Liver (tissue), 9 donors: ENCODE measurements around the gene LHFPL2. TPM values are rescaled to one million over a fixed set of nuclear protein-coding genes. Genes with fewer than 3 reads are reported as not detected.

Experiments
- DNase-seq: peaks from one replicate; pipeline ENCODE4 v3.0.0-alpha.2; 2017; ENCODE audit warnings: low spot score
- H3K27ac ChIP-seq, 2 donors: one replicate each; pipeline ENCODE4 v1.7.0; 2013; ENCODE audit warnings: inconsistent platforms in 2 of 2, low read length in 2 of 2, control low read depth in 1 of 2, low read depth in 1 of 2, mild to moderate bottlenecking in 1 of 2
- H3K27me3 ChIP-seq, 4 donors: one replicate each; pipeline versions ENCODE4 v1.6.1 to v1.7.0; 2013; ENCODE audit warnings: low read length in 3 of 4, inconsistent platforms in 1 of 4, mild to moderate bottlenecking in 1 of 4, moderate library complexity in 1 of 4; ENCODE audit not compliant: control insufficient read depth in 4 of 4, insufficient read depth in 4 of 4
- H3K36me3 ChIP-seq, 4 donors: one replicate each; pipeline versions ENCODE4 v1.6.1 to v1.7.0; 2013; ENCODE audit warnings: low read length in 3 of 4, mild to moderate bottlenecking in 3 of 4, low read depth in 1 of 4, moderate library complexity in 1 of 4; ENCODE audit not compliant: control insufficient read depth in 4 of 4, insufficient read depth in 3 of 4
- H3K4me1 ChIP-seq, 4 donors: one replicate each; pipeline versions ENCODE4 v1.6.1 to v1.7.0; 2013; ENCODE audit warnings: low read length in 3 of 4, mild to moderate bottlenecking in 3 of 4, moderate library complexity in 1 of 4; ENCODE audit not compliant: control insufficient read depth in 4 of 4, insufficient read depth in 4 of 4
- H3K4me3 ChIP-seq, 3 donors: one replicate each; pipeline versions ENCODE4 v1.6.1 to v1.7.0; 2013; ENCODE audit warnings: low read length in 3 of 3, control low read depth in 1 of 3, low read depth in 1 of 3, mild to moderate bottlenecking in 1 of 3
- H3K9ac ChIP-seq, 2 donors: one replicate each; pipeline ENCODE4 v1.7.0; 2013; ENCODE audit warnings: low read length in 2 of 2, mild to moderate bottlenecking in 2 of 2, moderate library complexity in 2 of 2, control low read depth in 1 of 2, low read depth in 1 of 2
- H3K9me3 ChIP-seq, 4 donors: one replicate each; pipeline versions ENCODE4 v1.6.1 to v1.7.0; 2013; ENCODE audit warnings: low read length in 3 of 4; ENCODE audit not compliant: control insufficient read depth in 4 of 4
- ATF3 ChIP-seq: IDR thresholded peaks from 2 replicates; pipeline ENCODE4 v1.6.1; 2016; ENCODE audit warnings: antibody characterized with exemption
- EGR1 ChIP-seq, 2 donors: IDR thresholded peaks; 2 replicates each; pipeline ENCODE4 v1.6.1; 2016 to 2018; ENCODE audit warnings: antibody characterized with exemption in 2 of 2, low read depth in 2 of 2
- FOXA1 ChIP-seq: IDR thresholded peaks from 2 replicates; pipeline ENCODE4 v1.6.1; 2016; ENCODE audit warnings: antibody characterized with exemption
- FOXA2 ChIP-seq: IDR thresholded peaks from 2 replicates; pipeline ENCODE4 v1.6.1; 2016; ENCODE audit warnings: antibody characterized with exemption
- GABPA ChIP-seq, 2 donors: IDR thresholded peaks in 1 of 2; conservative IDR thresholded peaks in 1 of 2; 2 replicates each; pipeline ENCODE4 v1.6.1; 2016; ENCODE audit warnings: antibody characterized with exemption in 2 of 2, mild to moderate bottlenecking in 1 of 2, moderate library complexity in 1 of 2
- HNF4A ChIP-seq, 2 donors: conservative IDR thresholded peaks; 2 replicates each; pipeline ENCODE4 v1.6.1; 2016; ENCODE audit warnings: antibody characterized with exemption in 2 of 2, mild to moderate bottlenecking in 2 of 2
- HNF4G ChIP-seq: IDR thresholded peaks from 2 replicates; pipeline ENCODE4 v1.6.1; 2016; ENCODE audit warnings: antibody characterized with exemption
- JUND ChIP-seq, 2 donors: IDR thresholded peaks; 2 replicates each; pipeline ENCODE4 v1.6.1; 2016; ENCODE audit warnings: antibody characterized with exemption in 2 of 2
- MAX ChIP-seq: IDR thresholded peaks from 2 replicates; pipeline ENCODE4 v1.6.1; 2016; ENCODE audit warnings: antibody characterized with exemption
- NR2F2 ChIP-seq: IDR thresholded peaks from 2 replicates; pipeline ENCODE4 v1.6.1; 2016; ENCODE audit warnings: antibody characterized with exemption
- RAD21 ChIP-seq, 2 donors: IDR thresholded peaks; 2 replicates each; pipeline ENCODE4 v1.6.1; 2016; ENCODE audit warnings: antibody characterized with exemption in 2 of 2, mild to moderate bottlenecking in 2 of 2
- REST ChIP-seq: IDR thresholded peaks from 2 replicates; pipeline ENCODE4 v1.6.1; 2016; ENCODE audit warnings: antibody characterized with exemption, mild to moderate bottlenecking
- RXRA ChIP-seq, 2 donors: IDR thresholded peaks; 2 replicates each; pipeline ENCODE4 v1.6.1; 2017 to 2018; ENCODE audit warnings: antibody characterized with exemption in 2 of 2, mild to moderate bottlenecking in 1 of 2
- SP1 ChIP-seq: IDR thresholded peaks from 2 replicates; pipeline ENCODE4 v1.6.1; 2018; ENCODE audit warnings: antibody characterized with exemption, mild to moderate bottlenecking
- TAF1 ChIP-seq: conservative IDR thresholded peaks from 2 replicates; pipeline ENCODE4 v1.6.1; 2016; ENCODE audit warnings: antibody characterized with exemption, mild to moderate bottlenecking
- YY1 ChIP-seq: IDR thresholded peaks from 2 replicates; pipeline ENCODE4 v1.6.1; 2016; ENCODE audit warnings: antibody characterized with exemption, mild to moderate bottlenecking
- ZBTB33 ChIP-seq: IDR thresholded peaks from 2 replicates; pipeline ENCODE4 v1.6.1; 2016; ENCODE audit warnings: antibody characterized with exemption
- WGBS: extraction: QIAGEN DNeasy Blood & Tissue Kit; methylation state at CpG from one replicate; pipeline ENCODE4 v1.1.7; 2013; 5-methylcytosine and 5-hydroxymethylcytosine counted together
- polyA plus RNA-seq, 2 donors: library from polyadenylated mRNA; stranded (reverse) in 1 of 2; unstranded in 1 of 2; fragments of 200-250 nt in 1 of 2; fragments of >200 nt in 1 of 2; fragmentation: Nextera tagmentation in 1 of 2; extraction: Ambion mirVana in 1 of 2; gene quantifications; one replicate each; pipeline versions ENCODE4 v1.2.1 to v1.2.3, GENCODE V29; 2013 to 2015
- total RNA-seq, 2 donors: library from RNA; depleted of rRNA; stranded (reverse); fragments of >200 nt; gene quantifications; one replicate each; pipeline ENCODE4 v1.2.3, GENCODE V29; 2014
- TF ChIP-seq, protein P1 (sequence below): fragments of 150-350 bp; IDR thresholded peaks from 2 replicates; pipeline ENCODE4 v1.5.1; 2017; ENCODE audit warnings: improper control_type of control experiment, low read depth, low read length; ENCODE audit not compliant: missing input control
- donor health status: healthy.
- donor health status: healthy.
- donor health status: healthy.
- donor health status: healthy.
- donor health status: healthy.

LHFPL2 gene
- total and polyA plus RNA-seq, 4 donors: 1.6 to 9.4 (median 5.6) TPM

GRCh38 chr5:78637468-78637867 is 11.1 kb downstream of the LHFPL2 start:
- Histone ChIP-seq H3K4me1 (no peaks in the 10 kb centered on the region), H3K9ac (no peak overlapping the region), H3K27ac (no peak overlapping the region), H3K36me3 (no peaks in the 10 kb centered on the region), H3K9me3 (no peaks in the 10 kb centered on the region), H3K27me3 (no peaks in the 10 kb centered on the region), H3K4me3 (no peak overlapping the region)
- no peak for DNase-seq
- TF ChIP-seq HNF4A (conservative IDR thresholded peaks at IDR 0.05) (no peak), MAX (no peak), RAD21 (IDR thresholded peaks at IDR 0.05) (no peak), FOXA2 (no peak), JUND (IDR thresholded peaks at IDR 0.05) (no peak), GABPA (IDR thresholded peaks at IDR 0.05 in 1 of 2, conservative IDR thresholded peaks at IDR 0.05 in 1 of 2) (no peak), EGR1 (IDR thresholded peaks at IDR 0.05; ENCODE audit: low read depth in 2 of 2) (no peak), ZBTB33 (no peak), TAF1 (no peak), FOXA1 (no peak), RXRA (IDR thresholded peaks at IDR 0.05) (no peak), HNF4G (no peak), SP1 (no peak), REST (no peak), NR2F2 (no peak), YY1 (no peak), ATF3 (no peak)
- TF ChIP-seq, protein P1, sequence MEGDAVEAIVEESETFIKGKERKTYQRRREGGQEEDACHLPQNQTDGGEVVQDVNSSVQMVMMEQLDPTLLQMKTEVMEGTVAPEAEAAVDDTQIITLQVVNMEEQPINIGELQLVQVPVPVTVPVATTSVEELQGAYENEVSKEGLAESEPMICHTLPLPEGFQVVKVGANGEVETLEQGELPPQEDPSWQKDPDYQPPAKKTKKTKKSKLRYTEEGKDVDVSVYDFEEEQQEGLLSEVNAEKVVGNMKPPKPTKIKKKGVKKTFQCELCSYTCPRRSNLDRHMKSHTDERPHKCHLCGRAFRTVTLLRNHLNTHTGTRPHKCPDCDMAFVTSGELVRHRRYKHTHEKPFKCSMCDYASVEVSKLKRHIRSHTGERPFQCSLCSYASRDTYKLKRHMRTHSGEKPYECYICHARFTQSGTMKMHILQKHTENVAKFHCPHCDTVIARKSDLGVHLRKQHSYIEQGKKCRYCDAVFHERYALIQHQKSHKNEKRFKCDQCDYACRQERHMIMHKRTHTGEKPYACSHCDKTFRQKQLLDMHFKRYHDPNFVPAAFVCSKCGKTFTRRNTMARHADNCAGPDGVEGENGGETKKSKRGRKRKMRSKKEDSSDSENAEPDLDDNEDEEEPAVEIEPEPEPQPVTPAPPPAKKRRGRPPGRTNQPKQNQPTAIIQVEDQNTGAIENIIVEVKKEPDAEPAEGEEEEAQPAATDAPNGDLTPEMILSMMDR: no peak
- WGBS: 94% methylated on average over 5 of the region's 5 CpGs

GRCh38 chr5:78636682-78637081 is 11.9 kb downstream of the LHFPL2 start:
- TF ChIP-seq YY1 (no peak), GABPA (IDR thresholded peaks at IDR 0.05 in 1 of 2, conservative IDR thresholded peaks at IDR 0.05 in 1 of 2) (no peak), HNF4A (conservative IDR thresholded peaks at IDR 0.05) (no peak), SP1 (no peak), JUND (IDR thresholded peaks at IDR 0.05) (no peak), NR2F2 (no peak), MAX (no peak), FOXA2 (no peak), EGR1 (IDR thresholded peaks at IDR 0.05; ENCODE audit: low read depth in 2 of 2) (no peak), ATF3 (no peak), RXRA (IDR thresholded peaks at IDR 0.05) (no peak)
- TF ChIP-seq, protein P1: no peak
- H3K36me3 ChIP-seq: no peaks in the 10 kb centered on the region
- no peak overlapping the region for H3K9ac ChIP-seq
- H3K27ac ChIP-seq: no peak overlapping the region
- H3K4me1 ChIP-seq: no peaks in the 10 kb centered on the region
- no peaks in the 10 kb centered on the region for H3K9me3 ChIP-seq
- DNase-seq: no peak
- WGBS: 98% methylated on average over 1 of the region's 1 CpG
- no peaks in the 10 kb centered on the region for H3K27me3 ChIP-seq
- H3K4me3 ChIP-seq: no peak overlapping the region
